ENCODE results near the gene KDM4F.

KDM4F gene

GRCh38 chr11:95066716-95067038 lies 17.5 kb downstream of the KDM4F start, which contains the start of gene SRSF8:
TSS of gene SRSF8 (plus strand) at chr11:95066919. CDS start at chr11:95067227, 308 bp downstream.
- no peak for DNase-seq

GRCh38 chr11:95067039-95067840 lies 18.0 kb downstream of the KDM4F start:
- peak; percentile 79 for DNase-seq

- no peak for DNase-seq
These were observed 18.6 kb downstream of the KDM4F start for GRCh38 chr11:95067841-95068219.

- DNase-seq, result peak; percentile 90
These were observed 19.3 kb downstream of the KDM4F start for GRCh38 chr11:95068549-95068948.

- DNase-seq, result no peak
These were observed 21.2 kb downstream of the KDM4F start for GRCh38 chr11:95070471-95070870.

GRCh38 chr11:95072948-95073347 lies 23.7 kb downstream of the KDM4F start:
- DNase-seq, result no peak

GRCh38 chr11:95074792-95075563 lies 25.8 kb downstream of the KDM4F start:
- peak; percentile 29 for DNase-seq

- DNase-seq, result no peak
These were observed 27.2 kb downstream of the KDM4F start for GRCh38 chr11:95076416-95076815.

GRCh38 chr11:95076981-95077380 lies 27.8 kb downstream of the KDM4F start:
- no peak for DNase-seq

- no peak for DNase-seq
These were observed 29.3 kb downstream of the KDM4F start for GRCh38 chr11:95078526-95078925.

- no peak for DNase-seq
These were observed 31.8 kb downstream of the KDM4F start for GRCh38 chr11:95081010-95081409.

- no peak for DNase-seq
These were observed 32.2 kb downstream of the KDM4F start for GRCh38 chr11:95081412-95081811.

- no peak for DNase-seq
These were observed 33.4 kb downstream of the KDM4F start for GRCh38 chr11:95082576-95083001.

GRCh38 chr11:95084509-95084908 lies 35.3 kb downstream of the KDM4F start:
- no peak for DNase-seq

- DNase-seq, result no peak
These were observed 36.0 kb downstream of the KDM4F start for GRCh38 chr11:95085117-95085816.

GRCh38 chr11:95086151-95086550 lies 36.9 kb downstream of the KDM4F start:
- DNase-seq, result no peak

GRCh38 chr11:95086836-95087570 lies 37.8 kb downstream of the KDM4F start:
- DNase-seq, result no peak

- DNase-seq, result no peak
These were observed 39.9 kb downstream of the KDM4F start for GRCh38 chr11:95088946-95089619.

GRCh38 chr11:95089620-95090542 lies 40.7 kb downstream of the KDM4F start, which contains the start of gene ENDOD1:
TSS of gene ENDOD1 (plus strand) at chr11:95089846. CDS start at chr11:95089928, 82 bp downstream.
- peak; percentile 68 for DNase-seq

GRCh38 chr11:95091663-95092180 lies 42.5 kb downstream of the KDM4F start:
- DNase-seq, result no peak

Data from COR-L47 (cell line).